HG03045 (cell line): ENCODE measurements around the gene KRTAP26-1.

Experiments used
- ATAC-seq: cut with Tn5 transposase; IDR thresholded peaks from one replicate; pipeline ENCODE4 v1.9.1; 2021; ENCODE audit warnings: mild to moderate bottlenecking, moderate library complexity; ENCODE audit not compliant: unreplicated experiment

Gene KRTAP26-1

GRCh38 chr21:30271611-30272010, 48.5 kb downstream of the KRTAP26-1 start:
- no peak for ATAC-seq

GRCh38 chr21:30271156-30271555, 49.0 kb downstream of the KRTAP26-1 start:
- no peak for ATAC-seq

- ATAC-seq, result no peak
Observed at GRCh38 chr21:30269803-30270530, 50.1 kb downstream of the KRTAP26-1 start.
